ENCODE data around the gene CDH16. TPM values are rescaled to one million over a fixed set of nuclear protein-coding genes. Genes with fewer than 3 reads are reported as not detected.

Gene CDH16
- total and polyA plus RNA-seq, 2 of the 13 experiments (the other 11 are each of a cell fraction or from before 2014, with no cell fraction given) = 2.7 to 3.9 TPM

DNA sequence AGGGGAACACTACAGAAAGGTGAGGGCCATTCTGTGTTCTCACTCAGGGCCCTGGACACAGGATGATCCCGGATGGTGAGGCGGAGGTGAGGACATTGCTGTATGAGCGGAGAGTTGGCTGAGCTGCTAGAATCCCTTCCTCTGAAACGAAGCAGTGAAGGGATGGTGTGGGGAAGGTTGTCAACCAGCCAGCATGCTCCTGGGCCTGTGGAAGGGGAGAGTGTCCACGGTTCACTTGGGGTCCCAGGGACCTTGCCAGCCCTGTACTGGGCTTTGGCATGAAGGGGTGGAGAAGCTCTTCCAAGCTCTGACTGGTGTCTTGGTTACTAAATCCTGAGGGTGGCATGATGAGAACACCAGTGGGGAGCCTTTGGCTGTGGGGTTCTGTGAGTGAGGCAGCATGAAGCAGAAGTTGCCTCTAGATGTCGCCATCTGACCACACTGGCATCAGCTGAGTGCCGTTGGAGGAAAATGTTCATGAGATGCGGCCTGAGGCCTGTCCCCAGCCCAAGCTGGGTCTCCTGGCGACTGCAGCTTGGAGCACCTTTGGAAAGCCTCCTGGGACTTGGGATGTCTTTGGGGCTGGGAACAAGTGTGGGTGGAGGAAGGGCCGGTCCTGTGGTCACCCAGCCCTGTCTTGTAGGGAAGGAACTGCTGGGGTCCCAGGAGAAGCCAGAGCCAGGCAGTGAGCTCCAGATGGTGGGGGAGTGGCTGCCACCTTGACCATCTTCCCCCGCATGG, 23.6 kb downstream of the CDH16 start (continued):
- TF ChIP-seq, protein P1, sequence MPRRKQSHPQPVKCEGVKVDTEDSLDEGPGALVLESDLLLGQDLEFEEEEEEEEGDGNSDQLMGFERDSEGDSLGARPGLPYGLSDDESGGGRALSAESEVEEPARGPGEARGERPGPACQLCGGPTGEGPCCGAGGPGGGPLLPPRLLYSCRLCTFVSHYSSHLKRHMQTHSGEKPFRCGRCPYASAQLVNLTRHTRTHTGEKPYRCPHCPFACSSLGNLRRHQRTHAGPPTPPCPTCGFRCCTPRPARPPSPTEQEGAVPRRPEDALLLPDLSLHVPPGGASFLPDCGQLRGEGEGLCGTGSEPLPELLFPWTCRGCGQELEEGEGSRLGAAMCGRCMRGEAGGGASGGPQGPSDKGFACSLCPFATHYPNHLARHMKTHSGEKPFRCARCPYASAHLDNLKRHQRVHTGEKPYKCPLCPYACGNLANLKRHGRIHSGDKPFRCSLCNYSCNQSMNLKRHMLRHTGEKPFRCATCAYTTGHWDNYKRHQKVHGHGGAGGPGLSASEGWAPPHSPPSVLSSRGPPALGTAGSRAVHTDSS (CRISPR knock-in tag; conservative IDR thresholded peaks at IDR 0.05) = no peak
- no peak for TF ChIP-seq CCDC6 (CRISPR knock-in tag; IDR thresholded peaks at IDR 0.05)
- peak; percentile 72 for TF ChIP-seq ZNF501 (CRISPR knock-in tag; IDR thresholded peaks at IDR 0.05)
- no peak for TF ChIP-seq SP1 (IDR thresholded peaks at IDR 0.05)
- no peak for TF ChIP-seq SP1 (CRISPR knock-in tag; IDR thresholded peaks at IDR 0.05)
- TF ChIP-seq, protein P2, sequence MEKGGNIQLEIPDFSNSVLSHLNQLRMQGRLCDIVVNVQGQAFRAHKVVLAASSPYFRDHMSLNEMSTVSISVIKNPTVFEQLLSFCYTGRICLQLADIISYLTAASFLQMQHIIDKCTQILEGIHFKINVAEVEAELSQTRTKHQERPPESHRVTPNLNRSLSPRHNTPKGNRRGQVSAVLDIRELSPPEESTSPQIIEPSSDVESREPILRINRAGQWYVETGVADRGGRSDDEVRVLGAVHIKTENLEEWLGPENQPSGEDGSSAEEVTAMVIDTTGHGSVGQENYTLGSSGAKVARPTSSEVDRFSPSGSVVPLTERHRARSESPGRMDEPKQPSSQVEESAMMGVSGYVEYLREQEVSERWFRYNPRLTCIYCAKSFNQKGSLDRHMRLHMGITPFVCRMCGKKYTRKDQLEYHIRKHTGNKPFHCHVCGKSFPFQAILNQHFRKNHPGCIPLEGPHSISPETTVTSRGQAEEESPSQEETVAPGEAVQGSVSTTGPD (CRISPR knock-in tag; IDR thresholded peaks at IDR 0.05) = no peak
- TF ChIP-seq, protein P3, sequence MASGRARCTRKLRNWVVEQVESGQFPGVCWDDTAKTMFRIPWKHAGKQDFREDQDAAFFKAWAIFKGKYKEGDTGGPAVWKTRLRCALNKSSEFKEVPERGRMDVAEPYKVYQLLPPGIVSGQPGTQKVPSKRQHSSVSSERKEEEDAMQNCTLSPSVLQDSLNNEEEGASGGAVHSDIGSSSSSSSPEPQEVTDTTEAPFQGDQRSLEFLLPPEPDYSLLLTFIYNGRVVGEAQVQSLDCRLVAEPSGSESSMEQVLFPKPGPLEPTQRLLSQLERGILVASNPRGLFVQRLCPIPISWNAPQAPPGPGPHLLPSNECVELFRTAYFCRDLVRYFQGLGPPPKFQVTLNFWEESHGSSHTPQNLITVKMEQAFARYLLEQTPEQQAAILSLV (CRISPR knock-in tag; IDR thresholded peaks at IDR 0.05; ENCODE audit: borderline replicate concordance) = 0 out of 2 replicates have a peak, but pooled peaks have one; percentile 66
- no peak for TF ChIP-seq SCMH1 (CRISPR knock-in tag; IDR thresholded peaks at IDR 0.05; ENCODE audit: borderline replicate concordance)
- TF ChIP-seq, protein P4, sequence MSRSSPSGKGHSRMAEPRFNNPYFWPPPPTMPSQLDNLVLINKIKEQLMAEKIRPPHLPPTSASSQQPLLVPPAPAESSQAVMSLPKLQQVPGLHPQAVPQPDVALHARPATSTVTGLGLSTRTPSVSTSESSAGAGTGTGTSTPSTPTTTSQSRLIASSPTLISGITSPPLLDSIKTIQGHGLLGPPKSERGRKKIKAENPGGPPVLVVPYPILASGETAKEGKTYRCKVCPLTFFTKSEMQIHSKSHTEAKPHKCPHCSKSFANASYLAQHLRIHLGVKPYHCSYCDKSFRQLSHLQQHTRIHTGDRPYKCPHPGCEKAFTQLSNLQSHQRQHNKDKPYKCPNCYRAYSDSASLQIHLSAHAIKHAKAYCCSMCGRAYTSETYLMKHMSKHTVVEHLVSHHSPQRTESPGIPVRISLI (CRISPR knock-in tag; IDR thresholded peaks at IDR 0.05; ENCODE audit: borderline replicate concordance) = no peak; the same call in 1 of the 2 replicates
- TF ChIP-seq RFX3 (CRISPR knock-in tag; IDR thresholded peaks at IDR 0.05) = no peak
- no peak for TF ChIP-seq ZFP1 (CRISPR knock-in tag; IDR thresholded peaks at IDR 0.05)
- TF ChIP-seq CCAR2 (optimal IDR thresholded peaks at IDR 0.05; ENCODE audit: low read depth, low read length) = no peak
- TF ChIP-seq ZEB1 (IDR thresholded peaks at IDR 0.05; ENCODE audit: insufficient replicate concordance, low read depth) = no peak
- TF ChIP-seq ZFX (CRISPR knock-in tag; IDR thresholded peaks at IDR 0.05; ENCODE audit: low read depth) = peak; percentile 77
- TF ChIP-seq ZNF567 (CRISPR knock-in tag; IDR thresholded peaks at IDR 0.05; ENCODE audit: borderline replicate concordance) = no peak
- TF ChIP-seq SUZ12 (IDR thresholded peaks at IDR 0.05; ENCODE audit: low read depth, low read length) = 0 out of 2 replicates have a peak, but pooled peaks have one; percentile 12
- TF ChIP-seq MED1 (CRISPR knock-in tag; IDR thresholded peaks at IDR 0.05) = peak; percentile 22; the same call in 1 of the 2 replicates
- no peak for TF ChIP-seq SKI (IDR thresholded peaks at IDR 0.05; ENCODE audit: partially characterized antibody)
- TF ChIP-seq, protein P5, sequence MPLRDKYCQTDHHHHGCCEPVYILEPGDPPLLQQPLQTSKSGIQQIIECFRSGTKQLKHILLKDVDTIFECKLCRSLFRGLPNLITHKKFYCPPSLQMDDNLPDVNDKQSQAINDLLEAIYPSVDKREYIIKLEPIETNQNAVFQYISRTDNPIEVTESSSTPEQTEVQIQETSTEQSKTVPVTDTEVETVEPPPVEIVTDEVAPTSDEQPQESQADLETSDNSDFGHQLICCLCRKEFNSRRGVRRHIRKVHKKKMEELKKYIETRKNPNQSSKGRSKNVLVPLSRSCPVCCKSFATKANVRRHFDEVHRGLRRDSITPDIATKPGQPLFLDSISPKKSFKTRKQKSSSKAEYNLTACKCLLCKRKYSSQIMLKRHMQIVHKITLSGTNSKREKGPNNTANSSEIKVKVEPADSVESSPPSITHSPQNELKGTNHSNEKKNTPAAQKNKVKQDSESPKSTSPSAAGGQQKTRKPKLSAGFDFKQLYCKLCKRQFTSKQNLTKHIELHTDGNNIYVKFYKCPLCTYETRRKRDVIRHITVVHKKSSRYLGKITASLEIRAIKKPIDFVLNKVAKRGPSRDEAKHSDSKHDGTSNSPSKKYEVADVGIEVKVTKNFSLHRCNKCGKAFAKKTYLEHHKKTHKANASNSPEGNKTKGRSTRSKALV (CRISPR knock-in tag; IDR thresholded peaks at IDR 0.05) = no peak
- TF ChIP-seq ZNF816 (CRISPR knock-in tag; IDR thresholded peaks at IDR 0.05; ENCODE audit: borderline replicate concordance) = no peak
- TF ChIP-seq ZNF761 (CRISPR knock-in tag; conservative IDR thresholded peaks at IDR 0.05) = no peak
- TF ChIP-seq HOXA3 (CRISPR knock-in tag; IDR thresholded peaks at IDR 0.05) = no peak; the same call in 1 of the 2 replicates

All from HepG2 (cell line).